HepG2 (cell line): ENCODE data around the gene EXOC6B. TPM values are rescaled to one million over a fixed set of nuclear protein-coding genes. Genes with fewer than 3 reads are reported as not detected.

Experiments used
- ARID5B ChIP-seq: IDR thresholded peaks from 2 replicates; pipeline ENCODE4 v1.4.0; 2020; ENCODE audit warnings: mild to moderate bottlenecking, missing genetic modification reagents
- ATF4 ChIP-seq, 2 experiments: fragments of 450-650 bp in 1 of 2; sonication (generic) in 1 of 2; formaldehyde crosslinking; IDR thresholded peaks; 2 replicates each; pipeline versions ENCODE4 v1.5.0 to v1.8.0; 2020 to 2022; ENCODE audit warnings: mild to moderate bottlenecking in 1 of 2, missing genetic modification reagents in 1 of 2
- CBX1 ChIP-seq: IDR thresholded peaks from one replicate; pipeline ENCODE4 v1.6.1; 2016; ENCODE audit warnings: antibody characterized with exemption, low read depth
- CSRNP2 ChIP-seq: sonication (generic); formaldehyde crosslinking; conservative IDR thresholded peaks from 2 replicates; pipeline ENCODE4 v1.8.0; 2022; ENCODE audit warnings: low read depth, missing genetic modification reagents
- FOXP1 ChIP-seq, 2 experiments: fragments of 450-650 bp in 1 of 2; IDR thresholded peaks; 2 replicates each; pipeline ENCODE4 v1.6.1; 2017 to 2018; ENCODE audit warnings: antibody characterized with exemption in 1 of 2
- MIER2 ChIP-seq: IDR thresholded peaks from 2 replicates; pipeline ENCODE4 v1.6.1; 2016; ENCODE audit warnings: missing biosample characterization, missing genetic modification reagents
- SAP130 ChIP-seq: IDR thresholded peaks from 2 replicates; pipeline ENCODE4 v1.6.1; 2016; ENCODE audit warnings: low read depth
- TAF15 ChIP-seq: fragments of 200-400 bp; formaldehyde crosslinking; IDR thresholded peaks from one replicate; pipeline ENCODE4 v1.6.1; 2018; ENCODE audit warnings: mild to moderate bottlenecking, low read depth, low read length; ENCODE audit not compliant: poor library complexity, severe bottlenecking
- TEAD3 ChIP-seq: optimal IDR thresholded peaks from 2 replicates; pipeline ENCODE3; 2016; ENCODE audit warnings: borderline replicate concordance
- ZGPAT ChIP-seq: IDR thresholded peaks from 2 replicates; pipeline ENCODE4 v1.6.1; 2016; ENCODE audit warnings: mild to moderate bottlenecking
- ZNF512 ChIP-seq: sonication (generic); formaldehyde crosslinking; IDR thresholded peaks from 2 replicates; pipeline ENCODE4 v1.4.0; 2020; ENCODE audit warnings: mild to moderate bottlenecking, missing genetic modification reagents
- polyA plus RNA-seq, 8 experiments: library from polyadenylated mRNA; depleted of rRNA in 3 of 8; stranded (reverse) in 7 of 8; unstranded in 1 of 8; fragments of >200 nt; fragmentation: Illumina TruSeq in 4 of 8; extraction: Trizol in 4 of 8; gene quantifications; 2 replicates each; pipeline versions ENCODE4 v1.2.1 to v1.2.3, GENCODE V29; 2011 to 2016; ENCODE audit warnings: low read depth in 4 of 8, missing spikeins in 1 of 8, mixed read lengths in 1 of 8; ENCODE audit not compliant: insufficient read depth in 1 of 8
- total RNA-seq, 5 experiments: library from RNA; depleted of rRNA; stranded (reverse); fragments of >200 nt; fragmentation: Illumina TruSeq; extraction: Trizol; gene quantifications; 2 replicates each; pipeline ENCODE4 v1.2.3, GENCODE V29; 2016; ENCODE audit warnings: low read depth in 1 of 5

Gene EXOC6B
- total and polyA plus RNA-seq, 2 of the 13 experiments (the other 11 are each of a cell fraction or from before 2014, with no cell fraction given): 9.1 to 15.9 TPM

GRCh38 chr2:72722492-72723070 is 103.3 kb downstream of the EXOC6B start (continued):
- TF ChIP-seq ARID5B (CRISPR knock-in tag): peak; percentile 49; the same call in 1 of the 2 replicates
- 0 out of 2 replicates have a peak, but pooled peaks have one; percentile 33 for TF ChIP-seq ZGPAT
- TF ChIP-seq ATF4 (CRISPR knock-in tag; IDR thresholded peaks at IDR 0.05): 0 out of 4 replicates have a peak, but pooled peaks of 1 of the 2 experiments have one; percentile 15
- no peak for TF ChIP-seq ZNF512
- TF ChIP-seq MIER2 (CRISPR knock-in tag): no peak
- TF ChIP-seq CBX1: no peak
- TF ChIP-seq TAF15: no peak
- no peak for TF ChIP-seq CSRNP2 (CRISPR knock-in tag)
- no peak for TF ChIP-seq FOXP1 (IDR thresholded peaks at IDR 0.05)
- TF ChIP-seq FOXP1 (CRISPR knock-in tag; IDR thresholded peaks at IDR 0.05): 0 out of 2 replicates have a peak, but pooled peaks have one; percentile 12
- TF ChIP-seq SAP130 (CRISPR knock-in tag): peak; percentile 64
- peak; percentile 59 for TF ChIP-seq TEAD3 (CRISPR knock-in tag)
